ENCODE measurements around the gene SHROOM2. TPM values are rescaled to one million over a fixed set of nuclear protein-coding genes. Genes with fewer than 3 reads are reported as not detected.
"Not testable (repeated sequence)": the region's sequence is repeated elsewhere in the genome, so short reads cannot be mapped to it uniquely, and the experiment has no call there.

SHROOM2 gene
- total RNA-seq, 4 donors from 2014 or later: 0.67 to 2.3 (median 1.6) TPM

DNA sequence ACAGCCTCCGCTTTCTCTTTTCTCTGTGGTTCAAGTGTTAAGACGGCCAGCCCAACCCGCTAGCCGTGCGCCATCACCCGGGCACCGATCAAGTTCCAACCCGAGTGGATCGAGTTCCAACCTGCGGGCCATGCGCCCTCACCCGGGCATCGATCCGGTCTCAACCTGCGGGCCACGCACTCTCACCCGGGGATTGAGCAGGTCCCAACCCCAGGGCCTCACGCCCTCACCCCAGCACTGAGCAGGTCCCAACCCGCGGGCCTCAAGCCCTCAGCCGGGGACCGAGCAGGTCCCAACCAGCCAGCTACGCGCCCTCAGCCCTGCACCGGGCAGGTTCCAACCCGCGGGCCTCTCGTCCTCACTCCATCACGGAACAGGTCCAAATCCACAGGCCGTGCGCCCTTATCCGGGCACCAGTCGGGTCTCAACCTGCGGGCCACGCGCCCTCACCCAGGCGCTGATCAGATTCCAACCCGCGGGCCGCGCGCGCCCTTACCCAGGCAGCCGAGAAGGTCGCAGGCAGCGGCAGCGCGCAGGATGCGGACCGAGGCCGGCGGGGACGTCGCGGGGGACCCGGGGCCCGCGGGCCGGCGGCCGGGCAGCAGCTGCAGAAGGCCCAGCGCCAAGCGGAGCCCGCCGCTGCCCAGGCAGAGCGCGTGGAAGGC is 21.0 kb upstream of the SHROOM2 start:
- no peaks in the 10 kb centered on the region for H3K9me3 ChIP-seq
- H3K27ac ChIP-seq: no peak overlapping the region
- peaks cover 14% of the 10 kb centered on the region for H3K27me3 ChIP-seq
- H3K36me3 ChIP-seq: no peaks in the 10 kb centered on the region
- TF ChIP-seq POLR2A (IDR thresholded peaks at IDR 0.05) (no peak), POLR2AphosphoS5 (IDR thresholded peaks at IDR 0.05) (no peak), EP300 (IDR thresholded peaks at IDR 0.05) (no peak)
- TF ChIP-seq, protein P1, sequence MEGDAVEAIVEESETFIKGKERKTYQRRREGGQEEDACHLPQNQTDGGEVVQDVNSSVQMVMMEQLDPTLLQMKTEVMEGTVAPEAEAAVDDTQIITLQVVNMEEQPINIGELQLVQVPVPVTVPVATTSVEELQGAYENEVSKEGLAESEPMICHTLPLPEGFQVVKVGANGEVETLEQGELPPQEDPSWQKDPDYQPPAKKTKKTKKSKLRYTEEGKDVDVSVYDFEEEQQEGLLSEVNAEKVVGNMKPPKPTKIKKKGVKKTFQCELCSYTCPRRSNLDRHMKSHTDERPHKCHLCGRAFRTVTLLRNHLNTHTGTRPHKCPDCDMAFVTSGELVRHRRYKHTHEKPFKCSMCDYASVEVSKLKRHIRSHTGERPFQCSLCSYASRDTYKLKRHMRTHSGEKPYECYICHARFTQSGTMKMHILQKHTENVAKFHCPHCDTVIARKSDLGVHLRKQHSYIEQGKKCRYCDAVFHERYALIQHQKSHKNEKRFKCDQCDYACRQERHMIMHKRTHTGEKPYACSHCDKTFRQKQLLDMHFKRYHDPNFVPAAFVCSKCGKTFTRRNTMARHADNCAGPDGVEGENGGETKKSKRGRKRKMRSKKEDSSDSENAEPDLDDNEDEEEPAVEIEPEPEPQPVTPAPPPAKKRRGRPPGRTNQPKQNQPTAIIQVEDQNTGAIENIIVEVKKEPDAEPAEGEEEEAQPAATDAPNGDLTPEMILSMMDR (IDR thresholded peaks at IDR 0.05): no peak
- no peaks in the 10 kb centered on the region for H3K4me1 ChIP-seq
- 44% methylated on average over 8 of the region's 67 CpGs; no CpG with 5 or more reads in 1 of the 2 donors for WGBS, 2 donors (ENCODE audit: low coverage in 1 of 2)
- no peak overlapping the region for H3K4me3 ChIP-seq
- peak; percentile 28 for ATAC-seq

DNA sequence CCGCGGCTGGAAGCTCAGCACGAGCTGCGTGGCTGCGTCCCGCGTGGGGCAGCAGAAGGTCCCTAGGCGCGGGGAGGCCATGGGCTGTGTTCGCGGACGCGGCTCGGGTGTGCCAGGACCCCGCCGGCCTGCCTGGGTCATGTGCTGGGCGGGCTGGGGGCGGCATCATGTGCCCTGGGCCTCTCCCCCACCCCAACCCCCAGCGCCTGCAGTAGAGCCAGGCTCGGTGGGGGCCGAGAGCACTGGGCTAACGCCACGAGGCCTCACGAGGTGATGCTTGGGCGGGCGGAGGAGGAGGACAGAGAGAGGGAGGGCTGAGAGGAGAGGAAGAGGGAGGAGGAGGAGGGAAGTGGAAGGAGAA is 20.5 kb upstream of the SHROOM2 start, which contains the start of gene GPR143:
TSS of gene GPR143 (minus strand) at position 111 of the 361 bp plus-strand sequence. CDS start at position 81, 30 bp downstream.
- WGBS, 2 donors (ENCODE audit: low coverage in 1 of 2): 33 to 60% methylated on average over 1 of the region's 26 CpGs
- ATAC-seq: no peak

DNA sequence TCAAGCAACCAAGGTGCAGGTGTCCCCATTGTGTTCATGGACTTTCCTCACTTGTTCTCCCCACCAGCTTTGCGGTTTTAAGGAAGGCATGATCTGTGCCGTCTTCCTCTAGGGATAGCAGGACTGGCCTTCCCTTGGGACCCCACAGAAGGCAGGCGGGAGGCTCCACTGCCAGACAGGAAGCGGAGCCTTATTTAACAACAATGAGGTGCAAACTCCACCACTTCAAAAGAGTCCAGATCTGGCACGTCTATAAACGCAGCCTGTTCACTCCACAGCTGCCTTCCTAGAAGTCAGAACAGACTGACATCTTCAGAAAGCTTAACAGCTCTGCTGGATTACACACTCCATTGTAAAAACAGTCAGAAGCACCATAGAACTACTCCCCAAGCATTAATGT is 18.9 kb upstream of the SHROOM2 start:
- no peak for ATAC-seq
- Histone ChIP-seq H3K4me3 (no peak overlapping the region), H3K27me3 (peaks cover 14% of the 10 kb centered on the region), H3K27ac (no peak overlapping the region), H3K36me3 (no peaks in the 10 kb centered on the region), H3K9me3 (no peaks in the 10 kb centered on the region), H3K4me1 (no peaks in the 10 kb centered on the region)
- TF ChIP-seq EP300 (IDR thresholded peaks at IDR 0.05) (no peak), POLR2A (IDR thresholded peaks at IDR 0.05) (no peak), POLR2AphosphoS5 (IDR thresholded peaks at IDR 0.05) (no peak)
- TF ChIP-seq, protein P1 (IDR thresholded peaks at IDR 0.05): no peak
- 73% methylated on average over 3 of the region's 6 CpGs; no CpG with 5 or more reads in 1 of the 2 donors for WGBS, 2 donors (ENCODE audit: low coverage in 1 of 2)

More for the DNA sequence above, 20.5 kb upstream of the SHROOM2 start, which contains the start of gene GPR143:
- Histone ChIP-seq H3K27me3 (peaks cover 14% of the 10 kb centered on the region), H3K27ac (no peak within 1 kb of the TSS), H3K36me3 (no peaks in the 10 kb centered on the region), H3K4me1 (no peaks in the 10 kb centered on the region), H3K4me3 (no peak within 1 kb of the TSS), H3K9me3 (no peaks in the 10 kb centered on the region)
- TF ChIP-seq POLR2AphosphoS5 (IDR thresholded peaks at IDR 0.05) (no peak), POLR2A (IDR thresholded peaks at IDR 0.05) (no peak), EP300 (IDR thresholded peaks at IDR 0.05) (no peak)
- TF ChIP-seq, protein P1 (IDR thresholded peaks at IDR 0.05): no peak

DNA sequence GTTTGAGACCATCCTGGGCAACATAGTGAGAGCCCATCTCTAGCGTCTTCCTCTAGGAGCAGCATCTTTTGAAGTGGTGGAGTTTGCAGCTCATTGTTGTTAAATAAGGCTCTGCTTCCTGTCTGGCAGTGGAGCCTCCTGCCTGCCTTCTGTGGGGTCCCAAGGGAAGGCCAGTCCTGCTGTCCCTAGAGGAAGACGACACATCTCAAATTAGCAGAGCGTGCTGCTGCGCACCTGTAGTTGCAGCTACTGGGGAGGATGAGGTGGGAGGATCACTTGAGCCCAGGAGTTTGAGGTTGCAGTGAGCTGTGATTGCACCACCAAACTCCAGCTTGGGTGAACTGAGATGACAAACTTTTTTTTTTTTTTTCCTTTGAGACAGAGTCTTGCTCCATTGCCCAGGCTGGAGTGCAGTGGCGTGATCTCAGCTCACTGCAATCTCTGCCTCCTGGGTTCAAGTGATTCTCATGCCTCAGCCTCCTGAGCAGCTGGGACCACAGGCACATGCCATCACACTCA is 17.8 kb upstream of the SHROOM2 start:
- H3K27me3 ChIP-seq: peaks cover 14% of the 10 kb centered on the region
- not testable (repeated sequence) for H3K27ac ChIP-seq, H3K4me3 ChIP-seq, H3K9me3 ChIP-seq, ATAC-seq, H3K4me1 ChIP-seq, H3K36me3 ChIP-seq
- WGBS, 2 donors (ENCODE audit: low coverage in 1 of 2): 72 to 80% methylated on average over 2 to 3 of the region's 5 CpGs

DNA sequence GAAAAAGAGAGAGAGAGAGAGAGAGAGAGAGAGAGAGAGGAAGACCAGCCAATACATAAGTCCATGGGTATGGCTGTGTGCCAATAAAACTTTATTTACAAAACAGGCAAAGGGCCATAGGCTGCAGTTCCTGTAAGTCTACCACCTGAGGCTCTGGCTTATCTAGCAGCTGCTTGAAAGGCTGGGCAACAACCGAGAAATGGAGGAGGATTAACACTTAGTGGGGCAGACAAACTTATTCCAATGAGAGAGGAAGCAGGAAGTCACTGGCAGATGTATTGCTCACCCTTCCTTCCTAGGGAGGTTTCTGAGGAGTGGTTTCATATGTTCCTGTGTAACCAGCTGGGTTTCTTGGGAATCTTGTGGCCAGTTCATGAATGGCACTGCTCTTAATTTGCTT is 15.9 kb upstream of the SHROOM2 start:
- no peaks in the 10 kb centered on the region for H3K9me3 ChIP-seq
- ATAC-seq: no peak
- TF ChIP-seq EP300 (IDR thresholded peaks at IDR 0.05) (no peak), POLR2AphosphoS5 (IDR thresholded peaks at IDR 0.05) (no peak), POLR2A (IDR thresholded peaks at IDR 0.05) (no peak)
- TF ChIP-seq, protein P1 (IDR thresholded peaks at IDR 0.05): no peak
- no CpG with 5 or more reads among the region's 1 CpG for WGBS, 2 donors (ENCODE audit: low coverage in 1 of 2)
- H3K27me3 ChIP-seq: peaks cover 6% of the 10 kb centered on the region
- H3K36me3 ChIP-seq: no peaks in the 10 kb centered on the region
- H3K4me3 ChIP-seq: no peak overlapping the region
- no peak overlapping the region for H3K27ac ChIP-seq
- no peaks in the 10 kb centered on the region for H3K4me1 ChIP-seq

Measured in gastroesophageal sphincter (tissue), 4 donors.